HuH-7 (cell line): ENCODE data around the gene FCN3.
A peak's percentile ranks its signal among the peaks of the same experiment; 100 is the strongest.
"Not testable (repeated sequence)": the region's sequence is repeated elsewhere in the genome, so short reads cannot be mapped to it uniquely, and the experiment has no call there.

ENCODE experiments used
- DNase-seq: peaks from one replicate; pipeline ENCODE4 v3.0.0; 2011; ENCODE audit warnings: low spot score

The FCN3 gene

DNA sequence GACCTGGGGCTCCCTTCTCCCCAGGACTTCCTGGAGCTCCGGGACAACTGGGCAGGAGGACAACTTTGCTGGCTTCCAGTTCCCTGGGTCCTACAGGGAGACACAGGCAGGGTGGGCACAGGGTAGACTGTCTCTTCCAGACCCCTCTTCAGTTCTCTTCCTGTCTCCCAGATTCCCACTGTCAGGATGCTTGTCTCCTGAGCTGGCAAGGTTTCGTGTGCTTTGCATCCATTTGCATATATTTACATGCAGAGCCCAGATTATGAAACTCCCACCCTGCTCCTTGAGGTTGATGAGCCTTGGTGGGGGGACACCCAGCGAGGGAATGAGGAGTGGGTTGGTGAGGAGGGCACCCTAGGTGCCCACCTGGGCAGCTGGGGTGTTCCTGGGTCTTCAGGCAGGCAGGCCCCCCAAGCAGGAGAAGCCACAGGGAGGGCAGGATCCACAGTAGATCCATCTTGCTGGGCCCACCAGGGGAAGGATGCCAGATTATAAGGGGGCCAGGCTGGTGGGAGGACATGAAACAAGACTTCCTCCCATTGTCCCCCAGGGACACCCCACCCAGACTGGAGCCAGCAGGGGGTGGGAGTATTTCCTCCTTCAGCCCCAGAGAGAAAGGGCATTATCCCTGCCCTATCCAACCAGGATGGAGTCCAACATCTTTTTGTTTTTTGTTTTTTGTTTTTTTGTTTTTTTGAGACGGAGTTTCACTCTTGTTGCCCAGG is at the start of gene FCN3:
Gene FCN3 (minus strand): TSS at position 463 of the 725 bp plus-strand sequence. CDS start 6 bp downstream, at position 457.
- no peak for DNase-seq

DNA sequence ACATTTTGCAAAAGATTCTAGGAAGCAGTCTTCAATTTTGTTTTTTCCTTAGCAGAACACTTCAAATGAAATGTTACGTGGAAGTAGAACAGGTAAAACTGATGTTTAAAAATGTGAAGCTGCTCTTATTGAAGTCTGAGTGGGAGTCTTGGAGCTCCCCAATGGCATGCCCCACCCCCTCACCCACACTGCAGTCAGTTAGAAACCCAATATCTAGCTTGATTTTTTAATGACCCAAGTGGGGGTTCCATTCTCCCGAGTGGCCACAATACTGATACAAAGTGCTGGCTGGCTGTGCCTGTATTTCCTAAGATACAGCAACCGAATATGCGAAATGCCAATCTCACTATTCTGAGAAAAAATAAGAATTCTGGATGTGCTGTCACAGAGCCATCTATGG is 49.1 kb upstream of the FCN3 start:
- no peak for DNase-seq

DNA sequence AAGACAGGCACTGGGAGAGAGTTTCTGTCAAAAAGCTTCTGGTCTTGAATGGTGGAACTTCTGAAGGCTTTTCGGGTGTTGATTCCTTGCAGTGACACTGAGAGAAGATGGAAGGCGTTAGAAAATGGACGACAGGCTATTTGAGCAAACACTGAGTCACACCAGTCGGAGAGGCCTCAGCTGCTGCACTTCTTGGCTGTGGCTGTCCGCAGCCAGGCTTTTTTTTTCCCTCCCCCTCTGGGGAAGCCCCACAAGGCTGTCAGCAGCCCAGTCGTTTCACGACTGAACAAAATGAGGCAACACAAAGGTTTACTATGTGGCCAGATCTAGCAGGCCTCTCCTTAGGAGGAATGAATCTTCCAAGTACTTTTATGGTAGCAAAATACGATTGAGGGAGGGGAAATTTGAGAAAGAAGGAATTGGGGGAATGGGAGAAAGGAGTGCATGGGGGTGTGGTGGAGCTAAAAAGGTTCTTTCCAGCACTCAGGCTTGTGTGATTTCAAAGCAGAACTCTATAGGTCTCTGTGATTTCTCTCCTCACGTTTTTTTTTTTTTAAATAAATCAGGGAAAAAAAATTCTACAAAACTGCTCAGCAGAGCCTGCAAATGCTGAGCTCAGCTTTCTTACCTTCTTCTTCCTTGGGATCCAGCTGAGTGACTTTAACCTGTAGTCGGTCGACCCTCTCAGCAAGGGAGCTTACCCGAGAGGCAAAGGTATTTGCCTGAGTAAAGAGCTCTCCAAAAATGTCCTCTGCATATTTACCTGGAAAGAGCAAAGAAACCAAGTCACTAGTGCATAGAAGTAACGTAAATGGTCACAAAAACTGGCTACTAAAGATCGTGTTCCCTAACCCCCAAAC is 43.9 kb upstream of the FCN3 start:
- no peak for DNase-seq

DNA sequence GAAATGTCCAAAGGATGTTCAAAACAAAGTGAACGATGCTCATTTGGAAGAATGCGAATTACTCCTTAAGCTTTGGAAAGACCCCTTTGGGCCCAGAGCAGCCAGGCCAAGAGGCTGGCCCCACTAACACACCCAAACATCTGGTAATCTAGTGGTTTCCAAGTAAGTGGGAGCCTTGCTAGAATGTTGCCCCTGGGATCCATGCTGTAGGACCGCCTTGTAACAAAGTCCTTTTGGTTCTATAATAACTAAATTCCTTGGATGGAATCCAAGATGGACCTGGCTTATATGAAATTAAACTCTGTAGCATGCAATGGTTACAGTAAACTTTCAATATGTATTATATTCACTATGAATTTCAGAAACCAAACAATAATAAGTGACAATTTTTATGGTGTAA is 43.1 kb upstream of the FCN3 start:
- no peak for DNase-seq

DNA sequence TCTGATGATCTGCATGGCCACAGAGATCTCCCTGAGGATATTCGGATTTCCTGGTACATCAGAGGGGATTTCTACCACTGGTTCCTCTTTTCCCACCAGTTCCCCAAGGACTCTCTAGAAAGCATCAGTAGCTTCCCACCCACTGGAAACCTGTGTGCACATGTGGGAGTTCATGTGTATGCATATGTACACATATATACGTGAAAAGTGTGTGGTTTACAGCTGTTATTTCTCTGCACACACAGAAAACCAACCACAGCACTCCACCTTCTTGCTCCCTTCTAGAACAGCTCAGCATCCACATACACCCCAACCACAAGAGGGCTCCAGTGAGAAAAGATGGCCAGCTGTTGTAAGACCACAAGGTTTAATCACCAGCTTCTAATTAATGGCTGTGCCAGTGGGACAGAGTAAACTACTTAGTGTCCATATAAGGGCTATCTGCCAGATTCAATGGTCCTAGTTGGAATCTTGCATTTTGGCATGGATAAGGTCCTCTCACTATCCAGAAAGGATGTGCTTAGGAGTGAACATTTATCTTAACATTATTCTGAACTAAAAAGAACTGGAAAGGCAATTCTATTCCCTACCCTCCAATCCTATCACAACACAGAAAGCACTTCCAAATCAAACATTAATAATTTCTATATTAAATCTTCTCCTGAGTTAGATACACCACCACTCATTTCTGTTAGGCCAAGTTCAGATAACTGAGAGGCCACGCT is 41.9 kb upstream of the FCN3 start:
- no peak for DNase-seq

DNA sequence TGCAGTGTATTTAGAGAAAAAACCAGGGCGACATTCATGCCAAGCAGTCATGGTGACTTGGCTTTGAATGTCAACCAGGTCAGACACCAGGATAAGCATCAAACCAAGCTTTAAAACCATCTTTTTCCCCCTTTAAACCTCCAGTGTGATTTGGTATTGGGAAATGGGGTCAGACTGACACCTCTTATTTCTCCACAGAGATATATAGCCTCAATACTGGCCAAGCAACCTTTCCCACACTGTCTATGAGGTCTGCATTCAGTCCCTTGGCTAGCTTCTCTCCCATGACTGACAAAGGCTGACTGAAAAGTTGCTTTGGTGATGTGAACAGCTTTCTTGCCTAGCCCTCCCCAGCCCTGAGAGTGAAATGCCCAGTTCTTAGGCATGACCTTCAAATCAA is 39.5 kb upstream of the FCN3 start:
- DNase-seq: no peak

DNA sequence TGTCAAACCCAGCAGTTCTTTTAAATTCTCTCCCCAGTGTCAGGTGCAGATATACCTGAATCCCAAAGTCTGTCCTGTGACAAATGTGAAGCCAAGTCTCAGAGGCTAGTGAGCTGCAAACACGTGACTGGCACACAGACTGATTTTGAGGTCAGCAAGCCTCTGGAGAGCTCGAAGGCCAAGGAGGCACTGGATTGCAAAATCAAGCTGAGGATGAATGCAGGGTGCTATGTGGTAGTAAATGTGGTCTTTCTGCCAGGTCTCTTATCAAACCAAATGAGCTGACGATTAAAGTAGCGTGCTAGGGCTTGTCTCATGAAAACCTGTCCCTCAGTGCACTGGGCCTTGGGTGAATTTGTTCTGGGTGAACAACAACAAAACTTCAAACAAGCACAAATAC is 38.4 kb upstream of the FCN3 start:
- no peak for DNase-seq

DNA sequence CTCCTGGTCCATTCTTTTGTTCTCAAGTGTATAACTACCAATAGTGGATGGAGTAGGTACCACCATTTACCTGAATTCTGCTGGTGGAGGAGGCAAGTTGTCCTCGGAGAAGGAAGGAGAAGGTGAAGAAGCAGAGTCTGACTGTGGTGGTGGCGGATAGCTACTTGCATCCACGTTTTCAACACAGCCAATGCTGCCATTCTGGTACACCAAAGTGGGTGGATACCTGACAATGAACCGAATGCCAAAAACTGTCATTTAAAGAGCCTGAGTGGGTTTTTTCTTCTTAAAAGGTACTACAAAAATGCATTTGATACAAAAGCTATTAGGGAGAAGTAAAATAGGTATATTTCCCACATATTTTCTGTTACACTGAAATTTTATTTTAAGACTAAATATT is 37.9 kb upstream of the FCN3 start:
- no peak for DNase-seq

DNA sequence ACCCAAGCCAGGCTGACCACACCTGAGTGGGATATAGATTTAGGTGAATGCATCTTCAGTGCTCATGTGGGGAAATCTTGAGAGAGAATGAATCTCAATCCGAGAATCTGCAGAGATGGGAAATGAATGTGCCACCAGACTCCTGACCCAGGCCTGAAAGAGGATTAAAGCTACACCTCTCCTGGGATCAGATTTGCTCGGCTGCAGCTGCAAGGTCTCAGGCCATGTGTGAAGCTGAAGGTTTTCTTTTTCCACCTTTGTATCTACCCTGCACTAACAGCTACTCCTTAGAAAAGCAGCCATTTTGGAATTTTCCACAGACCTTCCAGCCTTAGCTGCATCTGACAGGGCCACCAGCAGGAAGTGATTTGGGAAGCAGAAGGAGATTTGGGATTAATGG is 36.1 kb upstream of the FCN3 start:
- DNase-seq: no peak

DNA sequence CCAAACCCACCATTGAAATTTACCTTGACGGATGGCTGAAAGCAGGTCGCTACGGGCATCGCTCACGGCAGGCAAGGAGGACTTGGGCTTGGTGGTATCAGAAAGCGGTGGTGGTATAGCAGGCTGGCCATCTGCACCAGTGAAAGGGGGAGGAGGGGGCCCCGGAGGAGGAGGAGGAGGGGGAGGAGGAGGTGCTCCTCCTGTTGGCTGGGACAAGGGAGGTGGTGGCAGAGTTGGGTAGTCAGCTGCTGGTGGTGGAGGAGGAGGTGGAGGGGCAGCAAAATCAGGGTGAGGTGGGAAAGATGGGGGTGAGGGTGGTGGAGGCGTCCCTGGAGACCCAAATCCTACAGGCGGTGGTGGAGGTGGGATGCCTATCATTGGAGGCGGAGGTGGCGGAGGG is 35.0 kb upstream of the FCN3 start:
- DNase-seq: no peak

DNA sequence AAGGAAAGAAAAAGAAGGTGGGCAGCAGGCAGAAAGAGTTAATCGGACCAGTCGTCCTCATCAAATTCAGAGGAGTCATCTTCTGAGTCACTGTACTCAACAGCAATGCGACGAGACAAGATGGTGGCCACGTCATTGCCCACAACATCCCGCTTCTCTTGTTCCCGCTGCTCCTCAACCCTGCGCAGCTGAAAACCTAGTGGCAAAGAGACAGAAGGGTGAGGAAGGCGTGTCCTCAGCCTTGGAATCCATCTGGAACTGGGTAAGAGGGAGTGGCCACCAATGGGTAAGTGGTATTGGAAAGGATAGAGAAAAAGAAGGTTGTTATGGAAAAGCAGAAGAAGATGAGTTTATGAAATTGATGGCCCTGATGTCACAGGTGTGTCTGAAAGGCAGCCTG is 33.5 kb upstream of the FCN3 start:
- no peak for DNase-seq

DNA sequence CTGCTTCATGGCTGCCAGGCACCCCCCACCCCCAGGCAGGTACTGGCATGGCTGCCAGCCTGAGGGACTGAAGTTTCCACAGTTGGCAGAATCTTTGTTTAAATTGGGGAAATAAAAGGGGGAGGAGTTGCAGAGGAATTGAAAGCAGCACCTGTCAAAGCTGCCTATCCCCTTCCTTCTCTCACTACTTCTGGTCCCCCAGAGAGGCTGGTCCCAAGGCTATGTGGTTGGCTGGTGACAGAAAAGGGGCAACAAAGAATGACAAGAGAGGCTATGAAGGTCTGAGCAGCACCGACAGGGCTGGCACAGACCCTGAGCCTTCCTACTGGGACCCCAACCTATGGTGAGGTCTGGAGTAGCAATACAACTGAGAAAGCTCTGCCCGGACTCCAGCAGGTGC is 32.2 kb upstream of the FCN3 start:
- DNase-seq: not testable (repeated sequence)

DNA sequence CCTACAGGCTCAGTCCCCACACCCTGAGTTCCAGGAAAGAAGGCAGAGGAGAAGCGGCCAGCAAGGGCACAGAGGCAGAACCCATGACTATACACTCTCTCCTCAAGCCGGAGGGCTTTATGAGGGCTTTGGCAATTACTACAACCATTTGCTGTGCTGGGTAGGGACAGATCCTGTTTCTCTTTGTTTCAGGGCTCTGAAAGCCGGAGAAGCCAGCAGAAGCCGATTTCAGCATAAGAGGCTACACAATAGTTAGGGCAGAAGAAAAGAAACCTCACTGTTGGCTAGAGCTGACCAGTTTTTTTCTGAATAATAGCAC is 31.7 kb upstream of the FCN3 start:
- no peak for DNase-seq

DNA sequence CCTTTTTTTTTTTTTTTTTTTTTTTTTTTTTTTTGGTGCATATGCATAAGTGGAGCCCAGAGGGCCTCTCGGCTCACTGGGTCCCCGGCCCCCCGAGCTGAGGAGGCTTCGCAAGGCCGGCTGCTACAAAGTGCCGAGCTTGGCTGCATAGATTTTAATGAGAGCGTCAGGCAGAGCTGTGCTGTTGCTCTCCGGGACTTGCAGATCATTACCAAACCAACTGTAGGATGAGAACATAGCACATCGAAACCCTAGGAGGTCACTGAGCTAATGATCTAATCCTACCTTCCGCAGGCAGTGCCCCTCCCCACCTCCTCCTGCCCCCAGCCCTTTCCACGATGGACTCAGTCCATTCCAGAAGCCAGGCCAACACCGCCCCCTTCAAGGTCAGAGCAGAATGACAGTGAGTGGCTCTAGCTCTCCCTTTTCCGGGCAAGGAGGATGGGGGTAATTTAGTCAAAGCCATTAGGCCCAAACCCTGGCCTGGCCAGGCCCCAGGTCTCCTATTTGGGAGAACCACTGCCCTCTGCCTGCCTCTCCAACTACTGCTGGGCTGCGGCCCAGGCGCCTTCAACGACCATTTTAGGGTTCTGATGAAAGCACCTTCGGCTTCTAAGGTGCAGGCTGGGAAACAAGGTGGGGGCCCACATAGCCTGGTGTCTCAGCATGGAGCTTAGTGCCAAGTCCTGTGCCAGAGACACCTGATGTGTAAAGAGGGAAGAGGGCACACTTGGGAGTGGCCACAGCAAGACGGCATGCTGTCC is 31.2 kb upstream of the FCN3 start:
- DNase-seq: not testable (repeated sequence)

DNA sequence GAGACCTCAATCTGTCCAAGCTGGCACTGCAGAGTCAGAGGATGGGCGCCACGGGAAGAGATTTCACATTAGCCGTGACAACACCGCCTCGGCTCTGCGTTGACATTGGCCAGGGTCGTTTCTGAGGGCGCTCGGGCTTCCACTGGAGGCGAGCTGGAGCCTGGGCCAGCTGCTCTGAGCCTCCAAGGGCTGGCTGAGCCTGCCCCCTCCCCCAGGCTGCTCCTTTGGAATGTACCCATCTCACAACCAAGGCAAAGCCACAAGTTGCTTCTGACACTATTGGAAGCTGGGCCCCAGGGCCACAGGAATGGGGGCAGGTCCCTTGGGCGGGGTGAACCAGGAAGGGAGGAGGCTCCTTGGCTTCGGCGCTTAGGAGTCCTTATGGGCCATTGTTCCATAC is 30.4 kb upstream of the FCN3 start:
- DNase-seq: no peak

DNA sequence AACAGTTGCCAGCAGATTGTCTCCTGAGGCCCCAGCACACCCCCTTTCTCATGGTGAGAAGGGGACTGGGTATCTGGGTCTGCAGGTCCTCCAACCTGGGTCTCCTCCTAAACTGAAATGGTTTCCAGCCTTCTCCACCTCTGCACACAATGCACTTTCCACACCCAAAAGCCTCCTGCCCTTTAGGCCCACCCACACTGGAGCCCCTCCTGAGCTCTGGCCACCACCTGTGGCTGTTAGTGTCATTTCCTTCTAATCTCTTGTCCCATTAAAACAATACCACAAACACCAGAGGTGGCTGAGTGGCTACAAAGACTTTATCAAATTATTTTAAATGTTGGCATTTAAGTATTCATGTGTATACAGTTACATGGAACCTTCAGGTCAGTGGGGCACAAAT is 29.3 kb upstream of the FCN3 start:
- DNase-seq: no peak

DNA sequence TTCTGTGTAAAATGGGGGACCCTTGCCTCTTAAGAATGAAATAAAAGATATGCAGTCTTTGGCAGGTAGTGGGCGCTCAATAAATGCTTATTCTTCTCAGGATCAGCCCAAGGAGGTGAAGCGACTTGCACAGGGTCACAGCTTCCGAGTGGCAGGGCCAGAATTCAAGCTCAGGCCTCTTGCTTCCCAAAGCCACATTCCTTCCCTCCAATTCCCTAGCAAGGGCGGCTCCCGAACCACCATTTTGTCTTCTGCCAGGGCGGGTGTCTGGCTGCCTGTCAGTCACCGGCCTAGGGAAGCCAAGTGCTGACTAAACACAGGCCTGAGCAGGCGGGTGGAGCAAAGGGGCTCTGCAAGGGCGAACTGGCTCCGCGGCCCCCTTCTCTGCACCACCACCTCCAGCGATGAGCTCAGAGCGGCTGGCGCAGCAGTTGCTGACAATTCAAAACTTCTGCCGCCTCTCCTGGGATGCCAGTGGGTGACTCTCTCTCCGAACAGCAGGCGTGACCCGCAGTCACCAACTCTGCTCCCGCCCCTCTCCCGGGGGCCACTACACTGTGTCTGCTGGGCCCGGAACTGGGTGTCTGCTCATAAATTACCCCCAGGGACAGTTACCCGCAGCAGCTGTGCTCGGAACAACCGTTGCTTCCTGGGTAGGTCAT is 28.6 kb upstream of the FCN3 start:
- DNase-seq: no peak

DNA sequence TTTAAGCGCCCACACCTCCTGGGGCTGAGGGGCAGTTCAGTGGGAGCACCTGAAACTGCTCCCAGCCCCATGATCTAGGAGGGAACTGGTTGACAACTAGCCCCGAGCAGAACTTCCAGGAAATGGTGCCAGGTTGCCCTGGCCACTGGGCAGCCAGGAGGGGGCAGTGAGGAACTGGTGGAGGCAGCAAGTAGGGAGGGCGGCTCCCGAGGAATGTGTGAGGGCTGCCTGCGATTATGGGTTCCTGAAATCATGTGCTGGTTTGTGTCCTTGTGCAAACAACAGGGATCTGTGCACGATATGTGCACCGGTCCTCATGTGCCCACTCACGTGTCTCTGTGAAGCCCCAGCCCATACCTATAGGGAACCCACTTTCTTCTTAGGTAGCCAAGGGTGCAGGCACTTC is 27.7 kb upstream of the FCN3 start:
- DNase-seq: peak; percentile 47

DNA sequence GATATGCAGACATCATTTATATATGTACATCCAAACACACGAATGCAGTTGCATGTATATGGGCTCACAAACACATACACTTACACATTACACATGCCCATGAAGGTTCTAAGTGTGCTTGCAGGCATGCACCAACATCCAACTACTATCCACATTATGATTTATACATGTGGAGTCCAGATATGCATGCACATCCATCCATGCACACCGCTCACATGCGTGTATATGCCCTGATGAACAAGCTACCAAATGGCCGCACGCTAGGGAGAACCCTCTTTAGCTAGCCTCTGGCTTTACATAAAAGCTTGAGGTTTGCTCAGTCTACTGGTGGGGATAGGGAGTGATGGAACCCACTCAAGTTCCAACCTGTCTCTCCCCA is 26.3 kb upstream of the FCN3 start:
- no peak for DNase-seq

DNA sequence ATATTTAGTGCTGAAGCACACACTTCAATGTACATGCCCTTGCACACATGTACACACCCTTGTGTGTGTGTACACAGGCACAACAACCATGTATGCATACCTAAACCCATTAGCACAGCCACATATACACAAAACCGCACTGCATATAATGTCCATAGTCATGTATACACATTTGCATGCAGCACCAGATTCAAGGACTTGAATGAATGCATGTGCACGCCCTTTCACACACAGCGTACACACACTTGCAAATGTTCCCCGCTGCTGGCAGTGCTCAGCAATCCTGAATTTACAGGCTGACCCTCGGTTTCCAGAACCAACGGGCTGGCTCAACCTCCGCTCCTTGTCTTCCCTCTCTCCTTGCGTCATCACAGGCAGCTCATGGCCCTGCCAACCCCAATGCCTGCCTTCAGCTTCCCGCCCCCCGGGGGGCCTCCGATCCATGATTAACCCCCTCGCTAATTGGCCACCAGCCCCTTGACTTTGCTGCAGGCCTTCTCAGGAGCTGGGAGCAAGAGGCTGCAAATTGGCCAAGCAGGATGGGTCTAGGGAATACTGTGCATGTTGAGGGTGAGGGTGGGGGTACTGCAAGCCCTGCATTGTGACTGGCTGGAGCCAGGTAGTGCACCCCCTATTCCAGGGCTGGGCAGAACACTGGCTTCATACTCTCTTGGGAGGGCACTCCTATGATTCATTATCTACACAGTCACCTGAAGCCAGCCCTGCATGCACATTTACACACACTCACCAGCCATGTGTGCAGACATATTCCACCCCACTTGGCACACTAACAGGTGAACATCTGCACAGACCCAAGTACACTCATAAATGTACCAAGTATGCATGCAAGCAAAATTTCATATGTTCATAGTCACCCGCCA is 25.7 kb upstream of the FCN3 start:
- DNase-seq: no peak
